Endodermal cell (in vitro differentiated cells): ENCODE measurements around the gene CNOT3. TPM values are rescaled to one million over a fixed set of nuclear protein-coding genes. Genes with fewer than 3 reads are reported as not detected.

Experiments used
- DNase-seq: peaks from one replicate; pipeline ENCODE4 v3.0.0-alpha.2; 2017
- H3K27ac ChIP-seq: 2 replicates; pipeline ENCODE4 v1.5.1; 2013; ENCODE audit warnings: mild to moderate bottlenecking, low read depth, low read length, moderate library complexity
- H3K27me3 ChIP-seq: 2 replicates; pipeline ENCODE4 v1.6.1; 2013; ENCODE audit warnings: mild to moderate bottlenecking, low read length, moderate library complexity; ENCODE audit not compliant: insufficient read depth, control insufficient read depth, poor library complexity, severe bottlenecking
- H3K36me3 ChIP-seq: 2 replicates; pipeline ENCODE4 v1.7.0; 2013; ENCODE audit warnings: mild to moderate bottlenecking, low read length, moderate library complexity; ENCODE audit not compliant: control insufficient read depth, insufficient read depth
- H3K4me1 ChIP-seq: one replicate; pipeline ENCODE4 v1.7.0; 2013; ENCODE audit warnings: low read length; ENCODE audit not compliant: control insufficient read depth, insufficient read depth
- H3K4me3 ChIP-seq: 2 replicates; pipeline ENCODE4 v1.5.1; 2013; ENCODE audit warnings: mild to moderate bottlenecking, low read length, moderate library complexity
- H3K9ac ChIP-seq: 2 replicates; pipeline ENCODE4 v1.6.1; 2013; ENCODE audit warnings: mild to moderate bottlenecking, low read length, moderate library complexity; ENCODE audit not compliant: poor library complexity, severe bottlenecking; ENCODE audit errors: extremely low read depth
- H3K9me3 ChIP-seq: 2 replicates; pipeline ENCODE4 v1.6.1; 2013; ENCODE audit warnings: mild to moderate bottlenecking, low read length, moderate library complexity; ENCODE audit not compliant: control insufficient read depth
- H3K27ac Mint-ChIP-seq: 2 replicates; pipeline ENCODE4 v1.8.0; 2020; ENCODE audit warnings: mixed read lengths
- H3K27me3 Mint-ChIP-seq: 2 replicates; pipeline ENCODE4 v1.8.0; 2021; ENCODE audit warnings: mild to moderate bottlenecking, mixed read lengths; ENCODE audit not compliant: insufficient read depth
- H3K36me3 Mint-ChIP-seq: 2 replicates; pipeline ENCODE4 v1.8.0; 2020; ENCODE audit warnings: low read depth, mixed read lengths
- H3K4me1 Mint-ChIP-seq: 2 replicates; pipeline ENCODE4 v1.8.0; 2020; ENCODE audit warnings: mixed read lengths
- H3K4me3 Mint-ChIP-seq: 2 replicates; pipeline ENCODE4 v1.8.0; 2020; ENCODE audit warnings: mild to moderate bottlenecking, moderate library complexity, mixed read lengths
- H3K9me3 Mint-ChIP-seq: 2 replicates; pipeline ENCODE4 v1.8.0; 2020; ENCODE audit warnings: mild to moderate bottlenecking, mixed read lengths
- WGBS, 2 experiments: methylation state at CpG; one replicate each; pipeline versions ENCODE4 v1.1.5 to v1.1.7; 2013; ENCODE audit warnings: missing lambda C conversion rate in 2 of 2, mixed read lengths in 1 of 2; ENCODE audit not compliant: insufficient coverage in 1 of 2, insufficient read length in 1 of 2; 5-methylcytosine and 5-hydroxymethylcytosine counted together
- total RNA-seq, 2 donors: library from RNA; stranded (reverse); fragmentation: NEBNext Ultra II Directional in 1 of 2; extraction: Animal tissue kit (Norgen Biotek cat#: 25700) in 1 of 2; gene quantifications; 2 replicates in 1 of 2; 3 replicates in 1 of 2; pipeline ENCODE4 v1.2.1, GENCODE V29; 2021
- TF ChIP-seq, protein P1 (sequence below): fragments of 200-600 bp; sonication (generic); conservative IDR thresholded peaks from 2 replicates; pipeline ENCODE4 v1.5.0; 2021; ENCODE audit warnings: antibody characterized with exemption, mild to moderate bottlenecking

CNOT3 gene
- total RNA-seq, 2 donors from 2014 or later = 78.9 to 82.7 TPM

DNA sequence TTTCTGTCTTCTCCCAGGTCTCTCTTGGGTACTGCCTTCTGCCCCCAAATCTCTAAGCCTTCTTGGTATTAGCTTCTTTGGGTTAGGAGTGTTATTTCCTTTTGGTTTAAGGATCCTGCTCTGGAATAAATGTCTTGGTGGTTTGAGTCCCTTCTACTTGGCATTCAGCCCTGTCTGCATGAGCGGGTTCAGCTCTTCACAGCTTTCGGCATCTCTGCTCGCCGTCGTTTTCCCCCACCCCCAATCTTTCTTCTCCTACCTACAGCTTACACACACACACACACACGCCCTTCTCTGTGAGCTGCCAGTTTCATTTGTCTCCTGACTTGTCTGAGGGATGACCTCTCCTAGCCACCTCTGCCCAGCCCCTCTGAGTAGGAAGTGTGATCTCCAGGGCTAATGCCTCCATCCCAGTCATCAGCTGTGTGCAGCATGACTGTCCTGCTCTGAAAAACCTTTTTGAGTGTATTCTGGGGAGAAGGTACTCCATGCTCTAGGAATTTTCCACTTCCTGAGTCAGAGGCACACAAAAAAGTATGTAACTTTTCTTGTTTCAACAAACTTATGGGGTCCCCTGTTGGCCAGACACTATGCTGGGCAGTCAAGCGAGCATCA lies 4.7 kb downstream of the CNOT3 start:
- H3K4me1 Mint-ChIP-seq = peaks cover 24% of the 10 kb centered on the region
- Histone ChIP-seq H3K4me3 (no peak overlapping the region), H3K27me3 (no peaks in the 10 kb centered on the region), H3K9ac (no peak overlapping the region), H3K36me3 (peaks cover 79% of the 10 kb centered on the region), H3K27ac (no peak overlapping the region), H3K9me3 (no peaks in the 10 kb centered on the region), H3K4me1 (peaks cover 11% of the 10 kb centered on the region)
- peaks cover 57% of the 10 kb centered on the region for H3K36me3 Mint-ChIP-seq
- WGBS, 2 experiments = 89 to 100% methylated on average over 3 to 7 of the region's 7 CpGs
- H3K27me3 Mint-ChIP-seq = no peaks in the 10 kb centered on the region
- peak overlapping the region; percentile 35 for H3K27ac Mint-ChIP-seq
- no peaks in the 10 kb centered on the region for H3K9me3 Mint-ChIP-seq
- no peak for DNase-seq
- TF ChIP-seq, protein P1, sequence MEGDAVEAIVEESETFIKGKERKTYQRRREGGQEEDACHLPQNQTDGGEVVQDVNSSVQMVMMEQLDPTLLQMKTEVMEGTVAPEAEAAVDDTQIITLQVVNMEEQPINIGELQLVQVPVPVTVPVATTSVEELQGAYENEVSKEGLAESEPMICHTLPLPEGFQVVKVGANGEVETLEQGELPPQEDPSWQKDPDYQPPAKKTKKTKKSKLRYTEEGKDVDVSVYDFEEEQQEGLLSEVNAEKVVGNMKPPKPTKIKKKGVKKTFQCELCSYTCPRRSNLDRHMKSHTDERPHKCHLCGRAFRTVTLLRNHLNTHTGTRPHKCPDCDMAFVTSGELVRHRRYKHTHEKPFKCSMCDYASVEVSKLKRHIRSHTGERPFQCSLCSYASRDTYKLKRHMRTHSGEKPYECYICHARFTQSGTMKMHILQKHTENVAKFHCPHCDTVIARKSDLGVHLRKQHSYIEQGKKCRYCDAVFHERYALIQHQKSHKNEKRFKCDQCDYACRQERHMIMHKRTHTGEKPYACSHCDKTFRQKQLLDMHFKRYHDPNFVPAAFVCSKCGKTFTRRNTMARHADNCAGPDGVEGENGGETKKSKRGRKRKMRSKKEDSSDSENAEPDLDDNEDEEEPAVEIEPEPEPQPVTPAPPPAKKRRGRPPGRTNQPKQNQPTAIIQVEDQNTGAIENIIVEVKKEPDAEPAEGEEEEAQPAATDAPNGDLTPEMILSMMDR = no peak
- no peak overlapping the region for H3K4me3 Mint-ChIP-seq

DNA sequence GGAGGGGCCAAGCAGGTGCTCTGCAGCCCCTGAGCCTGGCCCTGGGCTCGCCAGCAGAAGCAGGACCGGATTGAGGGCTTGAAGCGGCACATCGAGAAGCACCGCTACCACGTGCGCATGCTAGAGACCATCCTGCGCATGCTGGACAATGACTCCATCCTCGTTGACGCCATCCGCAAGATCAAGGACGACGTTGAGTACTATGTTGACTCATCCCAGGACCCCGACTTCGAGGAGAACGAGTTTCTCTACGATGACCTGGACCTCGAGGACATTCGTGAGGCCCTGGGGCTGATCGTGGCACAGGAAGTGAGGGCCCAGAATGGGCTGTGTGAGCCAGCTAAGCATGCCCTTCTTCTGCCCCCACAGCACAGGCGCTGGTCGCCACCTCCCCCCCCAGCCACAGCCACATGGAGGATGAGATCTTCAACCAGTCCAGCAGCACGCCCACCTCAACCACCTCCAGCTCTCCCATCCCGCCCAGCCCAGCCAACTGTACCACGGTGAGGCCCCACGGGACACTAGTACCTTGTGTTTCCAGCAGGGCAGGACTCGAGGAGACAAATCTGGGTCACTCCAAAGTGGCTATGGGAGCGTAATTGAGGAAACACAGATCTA lies 8.1 kb downstream of the CNOT3 start:
- Mint-ChIP-seq H3K4me3 (no peak overlapping the region), H3K27ac (no peak overlapping the region), H3K4me1 (peaks cover 7% of the 10 kb centered on the region), H3K9me3 (no peaks in the 10 kb centered on the region), H3K27me3 (no peaks in the 10 kb centered on the region), H3K36me3 (peaks cover 71% of the 10 kb centered on the region)
- Histone ChIP-seq H3K36me3 (peaks cover 91% of the 10 kb centered on the region), H3K27ac (no peak overlapping the region), H3K9me3 (no peaks in the 10 kb centered on the region), H3K27me3 (no peaks in the 10 kb centered on the region), H3K4me3 (no peak overlapping the region), H3K4me1 (no peaks in the 10 kb centered on the region), H3K9ac (no peak overlapping the region)
- WGBS, 2 experiments = 94 to 95% methylated on average over 24 to 27 of the region's 28 CpGs
- TF ChIP-seq, protein P1 = no peak
- no peak for DNase-seq

DNA sequence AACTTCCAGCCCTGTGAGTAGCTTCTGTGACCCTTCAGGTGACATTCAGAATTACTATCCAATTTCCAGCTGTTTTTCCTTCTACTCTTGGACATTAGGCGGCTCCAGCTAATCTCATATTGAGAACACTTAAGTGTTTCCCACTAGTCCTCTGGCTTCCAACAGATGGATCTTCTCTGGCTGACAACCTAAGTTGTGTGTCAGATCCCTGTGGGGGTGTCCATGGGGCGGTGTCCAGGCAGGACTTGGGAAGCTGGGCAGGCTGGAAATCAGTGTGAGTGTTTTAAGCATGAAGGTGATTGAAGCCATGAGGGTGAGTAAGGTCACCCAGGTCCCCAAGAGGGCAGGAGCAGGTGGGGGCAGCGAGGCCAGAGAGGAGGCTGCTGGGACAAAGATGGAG lies 10.1 kb downstream of the CNOT3 start:
- Mint-ChIP-seq H3K27me3 (no peaks in the 10 kb centered on the region), H3K27ac (no peak overlapping the region), H3K36me3 (peaks cover 77% of the 10 kb centered on the region), H3K4me3 (no peak overlapping the region), H3K9me3 (no peaks in the 10 kb centered on the region), H3K4me1 (no peaks in the 10 kb centered on the region)
- no peak overlapping the region for H3K9ac ChIP-seq
- H3K36me3 ChIP-seq = peaks cover 90% of the 10 kb centered on the region
- TF ChIP-seq, protein P1 = no peak
- no peak overlapping the region for H3K4me3 ChIP-seq
- H3K27ac ChIP-seq = no peak overlapping the region
- no peaks in the 10 kb centered on the region for H3K9me3 ChIP-seq
- DNase-seq = no peak
- WGBS, 2 experiments = 94 to 98% methylated on average over 2 to 3 of the region's 3 CpGs
- H3K27me3 ChIP-seq = no peaks in the 10 kb centered on the region
- H3K4me1 ChIP-seq = no peaks in the 10 kb centered on the region
